ENCODE results near the gene STRA8.

- TF ChIP-seq POLR2A (IDR thresholded peaks at IDR 0.05; ENCODE audit: low read depth, low read length) (no peak), TAF1 (IDR thresholded peaks at IDR 0.05; ENCODE audit: low read depth, low read length) (no peak), PAX5 (IDR thresholded peaks at IDR 0.05; ENCODE audit: insufficient read depth, low read length, severe bottlenecking) (no peak)
Observed at GRCh38 chr7:135239263-135239662, 5.6 kb downstream of the STRA8 start.
